Measurements from ENCODE around the gene TMTC1.

TMTC1 gene

GRCh38 chr12:29537298-29537697 is 246.4 kb downstream of the TMTC1 start:
- no peak for DNase-seq (ENCODE audit: low read depth, low spot score)

DNA sequence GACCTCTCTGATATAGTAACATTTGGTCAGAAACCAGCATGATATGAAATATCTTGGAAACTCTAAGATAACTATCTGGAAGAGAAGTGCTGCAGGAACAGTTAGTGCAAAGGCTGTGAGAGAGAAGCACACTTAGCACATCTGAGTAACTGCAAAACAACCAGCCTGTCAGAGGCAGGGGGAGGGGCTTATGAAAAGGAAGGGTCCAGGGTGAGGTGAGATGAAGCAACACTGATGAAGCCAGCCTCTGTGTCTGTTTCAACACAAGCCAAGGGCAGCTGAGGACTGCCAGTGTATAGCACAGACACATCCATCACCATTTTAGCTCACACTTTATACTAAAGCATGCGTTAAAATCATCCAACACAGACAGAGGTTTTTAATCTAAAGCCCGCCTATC is 248.8 kb downstream of the TMTC1 start:
- no peak for DNase-seq (ENCODE audit: low read depth, low spot score)

DNA sequence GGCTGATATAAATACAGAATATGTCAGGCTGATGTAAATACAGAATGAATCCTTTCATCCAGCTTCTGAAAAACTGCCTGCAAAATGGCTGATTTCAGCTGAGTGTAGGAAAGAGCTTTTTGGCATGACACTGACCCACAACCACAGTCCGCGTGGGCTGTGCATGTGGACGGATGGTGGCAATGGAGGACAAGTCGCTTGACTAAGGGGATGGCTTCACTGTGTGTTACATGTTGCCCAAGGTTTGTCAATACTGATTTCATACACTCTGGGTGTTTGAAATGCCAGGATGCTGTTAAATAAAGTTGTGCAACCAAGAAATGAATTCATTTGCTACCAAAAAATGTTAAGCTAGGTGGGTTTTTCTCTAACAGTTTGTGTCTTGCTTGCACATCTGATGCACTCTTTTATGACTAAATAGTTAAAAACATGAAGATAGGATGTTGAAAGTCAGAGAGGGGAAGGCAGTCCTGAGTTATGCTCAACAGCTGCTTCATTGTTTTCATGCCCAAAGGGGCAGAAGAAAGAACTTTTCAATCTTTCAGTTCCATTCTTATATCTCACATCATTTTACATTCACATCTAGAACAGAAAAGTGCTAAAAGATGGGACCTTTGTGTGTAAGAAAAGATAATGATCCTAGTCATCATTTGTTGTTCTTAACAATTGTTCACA is 249.8 kb downstream of the TMTC1 start:
- no peak for DNase-seq (ENCODE audit: low read depth, low spot score)

GRCh38 chr12:29531471-29531870 is 252.3 kb downstream of the TMTC1 start:
- DNase-seq (ENCODE audit: low read depth, low spot score): no peak

DNA sequence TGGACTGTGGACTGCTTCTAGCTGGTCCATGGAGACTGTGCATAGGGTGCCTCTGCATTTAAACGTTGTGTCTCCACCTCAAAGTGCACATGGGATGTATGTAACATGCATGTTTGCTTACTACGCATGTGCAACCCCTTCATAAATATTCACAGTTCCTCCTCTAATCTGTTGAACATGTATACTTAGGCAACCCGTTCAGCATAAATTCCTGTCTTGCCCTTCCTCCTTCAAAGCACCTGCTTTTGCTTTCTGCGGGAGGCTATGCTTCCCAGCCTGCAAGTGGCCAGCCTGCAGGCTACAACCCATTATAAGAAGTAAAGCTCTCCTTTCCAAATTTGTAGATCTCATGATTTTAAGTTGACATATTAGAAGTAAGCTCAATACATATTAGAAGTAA is 253.3 kb downstream of the TMTC1 start:
- DNase-seq (ENCODE audit: low read depth, low spot score): no peak

GRCh38 chr12:29528161-29528560 is 255.6 kb downstream of the TMTC1 start:
- DNase-seq (ENCODE audit: low read depth, low spot score): no peak

- no peak for DNase-seq (ENCODE audit: low read depth, low spot score)
Observed at GRCh38 chr12:29521951-29522350, 261.8 kb downstream of the TMTC1 start.

DNA sequence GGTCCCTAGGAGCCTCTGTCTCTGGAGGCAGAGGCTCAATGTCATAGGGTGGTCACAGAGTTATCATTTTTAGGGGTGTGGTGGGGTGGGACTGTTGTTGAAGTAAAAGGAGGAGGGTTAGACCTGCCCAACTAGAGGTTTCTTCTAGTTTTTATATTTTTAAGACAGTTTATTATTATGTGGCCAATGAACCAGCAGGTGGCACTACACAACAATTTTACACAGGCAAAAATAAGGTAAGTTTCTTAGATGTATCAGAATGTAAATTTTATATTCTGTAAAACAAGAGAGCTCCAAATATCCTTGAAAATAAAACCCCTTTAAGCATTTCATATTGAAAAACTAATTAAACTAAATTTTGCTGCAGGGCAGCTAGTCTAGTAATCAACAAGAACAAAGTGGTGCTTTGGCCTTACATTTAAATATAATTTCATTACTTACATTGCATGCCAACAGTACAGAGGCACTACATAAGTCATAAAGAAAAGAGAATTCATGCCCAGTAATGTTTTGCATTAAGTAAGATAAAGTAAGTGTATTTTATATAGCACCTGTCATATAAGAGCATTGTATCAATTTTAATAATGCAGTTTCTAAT is 264.1 kb downstream of the TMTC1 start:
- DNase-seq (ENCODE audit: low read depth, low spot score): peak; percentile 11

DNA sequence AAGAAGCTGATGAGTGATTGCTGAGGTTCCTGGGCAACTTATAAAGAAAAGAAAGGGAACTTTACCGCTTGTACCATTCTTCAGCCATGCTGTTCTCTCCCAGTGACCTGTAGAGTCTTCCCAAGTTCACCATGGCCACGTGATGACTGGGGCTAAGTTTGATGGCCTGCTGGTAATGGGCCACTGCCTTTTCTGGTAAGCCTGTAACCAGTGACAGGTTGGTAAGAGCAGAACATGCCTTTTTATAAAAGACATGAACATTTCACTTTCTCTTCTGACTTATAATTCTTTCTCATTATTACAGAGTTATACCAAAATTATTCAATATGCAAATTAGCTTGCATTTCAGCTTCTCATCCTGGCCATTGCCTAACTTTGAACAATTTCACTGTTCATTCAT is 265.3 kb downstream of the TMTC1 start:
- DNase-seq (ENCODE audit: low read depth, low spot score): no peak

DNA sequence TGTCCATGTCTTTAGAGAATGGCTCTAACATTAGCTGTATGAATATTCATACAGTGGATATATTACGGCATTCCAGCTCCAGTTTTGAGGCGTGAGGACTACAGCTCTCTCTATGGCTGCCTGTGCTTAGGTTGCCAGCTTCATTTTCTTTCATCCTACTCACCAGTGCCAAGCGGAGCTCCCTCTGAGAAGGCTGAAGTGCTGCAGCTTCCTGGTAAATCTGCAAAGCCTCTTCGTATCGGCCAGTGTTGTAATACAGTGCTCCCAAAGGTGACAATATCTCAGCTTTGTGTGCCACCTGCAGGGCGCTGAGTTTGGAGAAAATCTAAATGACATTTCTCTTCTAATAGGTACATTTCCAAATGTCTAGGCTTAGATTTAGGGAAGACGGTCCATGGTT is 266.5 kb downstream of the TMTC1 start:
- no peak for DNase-seq (ENCODE audit: low read depth, low spot score)

- no peak for DNase-seq (ENCODE audit: low read depth, low spot score)
Observed at GRCh38 chr12:29516431-29516875, 267.3 kb downstream of the TMTC1 start.

GRCh38 chr12:29510591-29511185 is 273.1 kb downstream of the TMTC1 start:
- no peak for DNase-seq (ENCODE audit: low read depth, low spot score)

GRCh38 chr12:29509503-29509902 is 274.2 kb downstream of the TMTC1 start:
- DNase-seq (ENCODE audit: low read depth, low spot score): no peak

DNA sequence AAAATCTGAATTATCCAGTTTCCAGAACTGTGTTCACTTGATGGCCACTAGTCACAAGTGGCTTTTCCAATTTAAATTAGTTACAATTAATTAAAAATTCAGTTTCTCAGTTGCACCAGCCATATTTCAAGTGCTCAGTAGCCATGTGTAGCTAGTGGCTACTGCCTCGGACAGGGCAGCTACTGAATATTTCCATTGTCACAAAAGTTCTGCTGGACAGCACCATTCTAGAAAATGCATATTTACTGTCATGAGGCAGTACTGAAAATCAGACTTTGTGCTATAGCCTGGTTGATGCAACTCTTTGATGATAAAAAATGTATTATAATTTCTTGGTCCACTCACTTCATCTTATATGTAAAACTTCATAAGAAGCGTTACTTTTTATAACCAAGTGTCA is 274.8 kb downstream of the TMTC1 start:
- no peak for DNase-seq (ENCODE audit: low read depth, low spot score)

GRCh38 chr12:29505122-29505521 is 278.6 kb downstream of the TMTC1 start:
- no peak for DNase-seq (ENCODE audit: low read depth, low spot score)

DNA sequence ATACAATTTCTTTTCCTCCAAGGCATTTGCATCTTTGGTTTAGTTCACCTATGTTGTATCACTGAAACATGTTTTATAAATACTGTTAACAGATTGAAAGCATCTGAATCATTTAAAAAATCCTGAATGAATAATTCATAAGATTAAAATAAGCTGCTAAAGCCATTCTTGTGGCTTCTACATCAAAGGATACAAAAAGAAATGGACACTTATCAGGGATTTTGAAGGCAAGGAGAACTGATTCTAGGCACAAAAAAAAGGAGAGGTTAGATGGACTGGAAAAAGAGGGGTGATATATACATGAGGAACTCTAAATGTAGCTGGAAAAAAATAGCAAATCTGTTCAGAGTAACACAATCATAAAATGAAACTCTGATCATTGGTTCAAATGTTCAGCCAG is 280.5 kb downstream of the TMTC1 start:
- no peak for DNase-seq (ENCODE audit: low read depth, low spot score)

DNA sequence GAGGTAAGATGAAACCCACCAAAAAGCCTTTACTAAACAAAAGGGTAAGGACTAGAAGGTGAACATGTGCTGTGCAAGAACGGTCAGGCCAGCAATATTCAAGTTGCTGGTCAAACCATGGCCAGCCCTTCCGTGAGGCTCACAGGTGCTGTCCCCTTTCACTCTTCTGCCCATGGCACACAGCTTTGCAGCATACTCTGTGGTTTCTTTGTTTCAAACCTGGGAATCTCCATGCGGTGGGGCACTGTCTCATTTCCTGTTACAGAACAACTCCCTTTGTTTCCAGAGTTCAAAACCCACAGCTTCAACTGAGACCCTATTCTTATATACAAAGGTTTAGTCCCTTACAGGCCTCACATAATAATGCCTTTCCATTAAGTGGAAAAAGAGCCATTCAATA is 284.5 kb downstream of the TMTC1 start:
- no peak for DNase-seq (ENCODE audit: low read depth, low spot score)

GRCh38 chr12:29497588-29497987 is 286.2 kb downstream of the TMTC1 start, which contains the start of gene OVCH1:
OVCH1 (minus strand) TSS chr12:29497686; CDS start chr12:29497686, 0 bp downstream.
- DNase-seq (ENCODE audit: low read depth, low spot score): no peak

DNA sequence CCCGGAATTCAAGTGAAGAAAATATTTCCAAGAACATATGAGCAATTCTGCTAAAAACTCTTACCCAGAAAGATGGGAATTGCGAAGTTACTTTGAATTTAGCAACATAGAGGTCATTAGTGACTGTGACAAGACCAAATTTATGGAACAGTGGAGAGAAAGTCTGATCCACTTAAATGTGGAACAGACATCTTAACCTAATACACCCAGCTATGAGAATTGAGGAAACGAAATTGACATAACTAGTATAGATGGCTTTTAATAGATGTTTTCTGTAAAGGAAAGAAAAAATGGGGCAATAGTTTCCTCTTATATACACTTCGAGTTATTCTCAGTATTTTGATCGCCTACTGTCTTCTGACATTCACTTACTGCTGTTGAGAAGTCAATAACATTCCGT is 290.9 kb downstream of the TMTC1 start:
- DNase-seq (ENCODE audit: low read depth, low spot score): no peak

DNA sequence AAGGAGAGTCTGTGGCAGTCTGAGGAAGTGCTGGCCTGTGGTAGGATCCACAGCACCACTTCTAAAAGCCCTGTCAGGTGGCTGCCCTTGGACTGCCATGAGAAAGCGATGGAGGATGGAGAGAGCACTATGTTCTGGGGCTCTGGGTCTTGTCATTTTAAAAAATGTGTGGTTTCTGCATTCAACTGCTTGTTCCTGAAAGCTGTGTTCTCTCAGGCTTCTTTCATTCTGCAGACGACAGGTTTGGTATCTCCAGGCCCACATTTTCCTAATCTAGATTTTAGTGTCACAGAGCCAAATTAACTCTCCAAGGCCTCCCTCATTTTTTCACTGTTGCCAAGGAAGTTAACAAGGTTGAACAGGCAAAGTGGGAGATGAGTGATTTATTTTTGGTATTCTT is 296.8 kb downstream of the TMTC1 start:
- DNase-seq (ENCODE audit: low read depth, low spot score): no peak

DNA sequence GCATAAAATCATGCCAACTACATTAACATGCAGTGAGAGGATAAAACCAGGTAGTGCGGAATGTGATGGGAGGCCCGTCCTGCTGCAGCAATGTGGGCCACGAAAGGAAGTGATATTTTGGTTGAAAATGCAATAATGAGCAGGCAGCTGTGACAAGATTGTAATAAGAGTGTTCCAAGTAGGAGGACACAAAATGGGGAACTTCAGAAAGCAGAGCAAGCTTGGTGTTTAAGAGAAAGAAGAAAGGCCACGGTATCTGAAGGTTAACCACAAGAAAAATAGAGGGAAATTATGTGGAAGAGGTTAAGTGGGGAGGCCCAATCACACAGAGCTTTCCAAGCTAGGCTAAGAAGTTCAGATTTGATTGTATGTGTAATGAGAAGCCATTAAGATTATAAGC is 320.5 kb downstream of the TMTC1 start:
- DNase-seq (ENCODE audit: low read depth, low spot score): no peak

DNA sequence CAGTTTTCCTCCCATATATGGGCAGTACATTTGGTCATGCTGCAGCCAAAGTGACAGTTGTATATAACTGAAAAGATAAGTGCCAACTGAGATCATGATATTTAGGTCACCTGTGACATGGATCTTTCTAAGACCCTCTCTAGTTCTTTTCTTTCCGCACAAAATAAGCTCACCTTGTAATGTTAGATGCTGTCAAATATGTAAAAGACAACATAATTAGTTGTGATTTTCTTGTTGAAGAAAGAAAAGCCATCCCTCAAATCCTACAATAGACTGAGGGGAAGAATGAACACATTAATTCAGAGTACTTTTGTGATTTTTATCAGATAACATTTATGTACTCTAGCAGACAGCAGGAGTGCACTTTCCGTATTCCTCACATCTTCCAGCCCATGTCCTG is 323.7 kb downstream of the TMTC1 start:
- no peak for DNase-seq (ENCODE audit: low read depth, low spot score)

DNA sequence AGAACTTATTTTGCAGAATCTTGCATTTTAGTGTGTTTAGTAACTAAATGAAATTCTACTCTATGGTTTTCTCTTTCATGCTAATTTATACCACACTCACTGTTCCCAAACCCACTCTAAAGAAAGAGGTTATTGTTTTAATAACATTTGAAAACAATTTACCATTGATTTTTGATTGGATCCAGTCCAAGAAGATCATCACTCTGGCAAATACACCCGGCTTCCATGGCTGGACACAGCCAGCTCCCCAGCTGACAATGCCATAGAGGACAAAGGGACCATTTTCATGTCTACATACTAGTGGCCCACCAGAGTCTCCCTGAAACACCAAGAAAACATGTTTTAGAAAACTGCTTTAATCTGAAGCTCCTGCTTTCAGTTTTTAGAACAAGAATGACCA is 328.7 kb downstream of the TMTC1 start:
- DNase-seq (ENCODE audit: low read depth, low spot score): no peak

Data from brain pericyte (primary cell).